Measurements from ENCODE around the gene RAPGEF5.
A peak's percentile ranks its signal among the peaks of the same experiment; 100 is the strongest.

RAPGEF5 gene, protein sequence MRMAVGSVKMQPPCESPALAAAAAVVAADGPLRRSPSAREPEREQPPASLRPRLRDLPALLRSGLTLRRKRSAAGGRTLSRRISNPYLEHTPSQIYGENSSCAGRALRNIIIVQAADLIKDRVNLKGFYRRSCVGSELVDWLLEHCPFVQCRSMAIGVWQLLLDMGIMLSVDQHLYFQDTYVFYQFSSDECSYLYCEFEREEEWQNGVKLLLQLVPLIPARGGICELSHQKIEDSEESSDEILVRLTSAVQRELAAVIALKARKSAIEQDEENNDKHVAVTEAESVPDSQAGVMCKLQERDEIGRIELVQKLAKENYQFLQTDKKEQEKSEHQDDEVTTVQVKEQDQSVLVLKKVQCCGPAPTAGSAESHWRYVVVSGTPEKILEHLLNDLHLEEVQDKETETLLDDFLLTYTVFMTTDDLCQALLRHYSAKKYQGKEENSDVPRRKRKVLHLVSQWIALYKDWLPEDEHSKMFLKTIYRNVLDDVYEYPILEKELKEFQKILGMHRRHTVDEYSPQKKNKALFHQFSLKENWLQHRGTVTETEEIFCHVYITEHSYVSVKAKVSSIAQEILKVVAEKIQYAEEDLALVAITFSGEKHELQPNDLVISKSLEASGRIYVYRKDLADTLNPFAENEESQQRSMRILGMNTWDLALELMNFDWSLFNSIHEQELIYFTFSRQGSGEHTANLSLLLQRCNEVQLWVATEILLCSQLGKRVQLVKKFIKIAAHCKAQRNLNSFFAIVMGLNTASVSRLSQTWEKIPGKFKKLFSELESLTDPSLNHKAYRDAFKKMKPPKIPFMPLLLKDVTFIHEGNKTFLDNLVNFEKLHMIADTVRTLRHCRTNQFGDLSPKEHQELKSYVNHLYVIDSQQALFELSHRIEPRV

DNA sequence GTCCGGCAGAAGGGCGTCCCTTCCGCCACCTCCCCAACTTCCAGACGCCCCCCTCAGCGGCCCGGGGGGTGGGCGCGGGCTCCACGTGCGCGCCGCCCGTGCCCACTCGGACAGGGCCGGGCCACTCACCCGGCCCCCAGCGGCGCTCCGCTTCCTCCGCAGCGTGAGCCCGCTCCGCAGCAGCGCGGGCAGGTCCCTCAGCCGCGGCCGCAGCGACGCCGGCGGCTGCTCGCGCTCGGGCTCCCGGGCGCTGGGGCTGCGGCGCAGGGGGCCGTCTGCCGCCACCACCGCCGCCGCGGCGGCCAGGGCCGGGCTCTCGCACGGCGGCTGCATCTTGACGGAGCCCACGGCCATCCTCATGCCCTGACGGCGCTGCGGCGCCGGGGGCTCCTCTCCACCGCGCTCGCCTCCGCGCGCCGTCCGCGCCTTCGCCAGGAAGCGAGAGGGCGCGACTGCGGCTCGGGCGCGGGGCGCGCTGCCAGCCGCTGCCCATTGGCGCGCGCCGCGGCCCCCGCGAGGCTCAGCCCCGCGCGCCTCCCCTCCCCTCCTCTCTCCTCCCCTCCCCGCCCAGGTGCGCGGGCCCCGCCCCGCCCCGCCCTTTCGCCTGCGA, at the start of gene RAPGEF5:
RAPGEF5 (minus strand) TSS at position 454 of the 610 bp plus-strand sequence; CDS start at position 360, 94 bp downstream.
- TF ChIP-seq, protein P1, sequence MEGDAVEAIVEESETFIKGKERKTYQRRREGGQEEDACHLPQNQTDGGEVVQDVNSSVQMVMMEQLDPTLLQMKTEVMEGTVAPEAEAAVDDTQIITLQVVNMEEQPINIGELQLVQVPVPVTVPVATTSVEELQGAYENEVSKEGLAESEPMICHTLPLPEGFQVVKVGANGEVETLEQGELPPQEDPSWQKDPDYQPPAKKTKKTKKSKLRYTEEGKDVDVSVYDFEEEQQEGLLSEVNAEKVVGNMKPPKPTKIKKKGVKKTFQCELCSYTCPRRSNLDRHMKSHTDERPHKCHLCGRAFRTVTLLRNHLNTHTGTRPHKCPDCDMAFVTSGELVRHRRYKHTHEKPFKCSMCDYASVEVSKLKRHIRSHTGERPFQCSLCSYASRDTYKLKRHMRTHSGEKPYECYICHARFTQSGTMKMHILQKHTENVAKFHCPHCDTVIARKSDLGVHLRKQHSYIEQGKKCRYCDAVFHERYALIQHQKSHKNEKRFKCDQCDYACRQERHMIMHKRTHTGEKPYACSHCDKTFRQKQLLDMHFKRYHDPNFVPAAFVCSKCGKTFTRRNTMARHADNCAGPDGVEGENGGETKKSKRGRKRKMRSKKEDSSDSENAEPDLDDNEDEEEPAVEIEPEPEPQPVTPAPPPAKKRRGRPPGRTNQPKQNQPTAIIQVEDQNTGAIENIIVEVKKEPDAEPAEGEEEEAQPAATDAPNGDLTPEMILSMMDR (IDR thresholded peaks at IDR 0.05; ENCODE audit: borderline replicate concordance, control extremely low read depth, extremely low read depth, insufficient read depth, missing control alignments), result no peak
- DNase-seq (ENCODE audit: low spot score), result peak; percentile 74

DNA sequence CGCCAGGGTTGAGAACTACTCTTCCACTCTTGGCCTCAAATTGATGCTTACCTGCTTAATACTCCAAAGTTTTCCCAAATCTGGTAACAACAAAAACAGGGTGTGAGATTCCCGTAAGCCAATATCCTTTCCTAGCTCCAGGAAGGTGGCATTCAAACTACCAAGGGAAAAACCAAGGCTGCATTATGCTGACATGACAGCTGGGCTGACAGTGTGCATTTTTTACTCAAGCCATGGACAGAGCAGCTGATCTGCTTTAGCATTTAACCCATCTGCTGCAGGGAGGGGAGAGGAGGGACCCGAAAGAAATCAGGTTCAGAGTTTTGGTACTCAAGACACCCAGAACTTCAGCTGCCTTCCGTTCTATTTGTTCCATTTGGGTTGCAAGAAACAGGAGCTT, 49.8 kb upstream of the RAPGEF5 start:
- in situ Hi-C loops (cut with MboI; ENCODE audit: low sequenced_read_pairs, unreplicated experiment), result no loop called here
- TF ChIP-seq, protein P1 (IDR thresholded peaks at IDR 0.05; ENCODE audit: borderline replicate concordance, control extremely low read depth, extremely low read depth, insufficient read depth, missing control alignments), result no peak
- no peak for DNase-seq (ENCODE audit: low spot score)

More for the DNA sequence above, at the start of gene RAPGEF5:
- in situ Hi-C loops (cut with MboI; ENCODE audit: low sequenced_read_pairs, unreplicated experiment), result no loop called here

DNA sequence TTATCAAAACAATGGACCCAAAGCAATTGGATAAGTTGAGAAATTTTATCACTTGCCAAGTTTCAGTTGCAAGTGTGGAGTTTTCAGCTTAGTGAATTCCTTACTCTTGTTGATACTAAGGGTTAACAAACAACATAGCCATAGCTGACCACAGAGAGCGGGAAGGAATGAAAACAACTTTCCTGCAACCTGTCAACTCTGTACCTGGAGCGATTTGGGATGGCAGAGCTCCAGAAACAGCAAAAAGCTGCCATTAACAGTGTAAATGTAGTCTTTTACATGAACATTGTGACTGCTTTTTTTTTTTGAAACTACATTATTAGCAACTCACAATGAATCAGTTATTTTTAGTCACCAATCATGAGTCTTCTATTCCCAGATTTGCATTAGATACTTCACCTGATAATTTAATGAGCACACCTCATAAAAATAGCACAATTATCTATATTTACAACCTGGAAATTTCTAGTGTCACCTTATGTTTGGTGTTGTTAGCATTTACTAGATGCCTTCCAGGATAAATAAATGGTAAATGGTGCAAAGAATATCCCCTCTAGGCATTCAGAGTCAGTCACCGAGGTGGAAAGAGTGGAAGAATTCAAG, 47.6 kb upstream of the RAPGEF5 start:
- TF ChIP-seq, protein P1 (IDR thresholded peaks at IDR 0.05; ENCODE audit: borderline replicate concordance, control extremely low read depth, extremely low read depth, insufficient read depth, missing control alignments), result no peak
- in situ Hi-C loops (cut with MboI; ENCODE audit: low sequenced_read_pairs, unreplicated experiment), result no loop called here
- DNase-seq (ENCODE audit: low spot score), result no peak

DNA sequence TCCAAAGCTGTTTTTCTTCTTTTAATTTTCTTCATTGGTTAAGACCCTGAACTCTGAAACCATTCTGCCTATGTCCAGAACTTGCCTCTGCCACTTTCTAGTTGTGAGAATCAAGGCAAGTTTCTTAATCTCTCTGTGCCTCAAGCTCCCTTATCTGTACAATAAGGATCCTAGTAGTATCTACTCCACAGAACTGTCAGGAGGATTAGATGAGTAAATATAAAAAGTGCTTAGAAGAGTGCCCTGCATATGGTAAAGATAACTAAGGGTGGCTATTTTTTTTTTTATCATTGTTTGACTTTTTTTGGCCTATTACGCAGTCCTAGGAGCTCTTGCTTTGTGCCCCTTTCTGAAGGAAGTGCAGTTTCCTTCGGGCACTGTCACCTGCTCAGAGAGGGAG, 46.4 kb upstream of the RAPGEF5 start:
- in situ Hi-C loops (cut with MboI; ENCODE audit: low sequenced_read_pairs, unreplicated experiment), result no loop called here

DNA sequence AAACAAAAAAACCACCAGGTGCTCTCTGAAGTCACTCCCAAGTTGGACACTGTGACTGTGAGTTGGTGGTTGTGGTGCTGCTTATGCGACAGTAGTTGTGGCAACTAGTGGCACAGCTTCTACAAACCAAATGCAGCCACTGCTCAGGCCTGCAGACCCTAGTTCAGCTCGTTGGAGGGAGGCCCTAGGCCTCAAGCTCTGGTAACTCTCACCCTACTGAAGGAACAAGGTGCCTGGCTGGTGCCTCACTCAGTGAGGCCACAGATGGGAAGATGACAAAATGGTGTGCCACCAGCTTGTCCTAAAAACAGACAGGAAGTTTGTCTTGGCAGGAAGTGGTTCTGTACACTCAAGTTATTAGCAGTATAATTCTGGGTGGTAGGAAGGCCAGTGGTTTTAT, 45.3 kb upstream of the RAPGEF5 start:
- no peak for DNase-seq (ENCODE audit: low spot score)
- TF ChIP-seq, protein P1 (IDR thresholded peaks at IDR 0.05; ENCODE audit: borderline replicate concordance, control extremely low read depth, extremely low read depth, insufficient read depth, missing control alignments), result no peak
- in situ Hi-C loops (cut with MboI; ENCODE audit: low sequenced_read_pairs, unreplicated experiment), result no loop called here

More for the DNA sequence above, 46.4 kb upstream of the RAPGEF5 start:
- no peak for DNase-seq (ENCODE audit: low spot score)
- TF ChIP-seq, protein P1 (IDR thresholded peaks at IDR 0.05; ENCODE audit: borderline replicate concordance, control extremely low read depth, extremely low read depth, insufficient read depth, missing control alignments), result no peak
